IMR-90 (cell line): ENCODE data around the gene INPP5A.

Source experiments
- CEBPB ChIP-seq: IDR thresholded peaks from 2 replicates; pipeline ENCODE4 v1.6.1; 2012; ENCODE audit warnings: low read depth, low read length, improper control_type of control experiment
- CHD1 ChIP-seq: IDR thresholded peaks from 2 replicates; pipeline ENCODE4 v1.6.1; 2012; ENCODE audit warnings: low read depth, low read length, improper control_type of control experiment
- MAZ ChIP-seq: IDR thresholded peaks from 2 replicates; pipeline ENCODE4 v1.6.1; 2012; ENCODE audit warnings: low read depth, mild to moderate bottlenecking, low read length, improper control_type of control experiment, moderate library complexity, borderline replicate concordance
- MXI1 ChIP-seq: IDR thresholded peaks from 2 replicates; pipeline ENCODE4 v1.6.1; 2012; ENCODE audit warnings: low read depth, mild to moderate bottlenecking, low read length, moderate library complexity, borderline replicate concordance
- POLR2A ChIP-seq: IDR thresholded peaks from 2 replicates; pipeline ENCODE4 v1.6.1; 2012; ENCODE audit warnings: mild to moderate bottlenecking, low read depth, low read length
- RAD21 ChIP-seq: IDR thresholded peaks from 2 replicates; pipeline ENCODE4 v1.6.1; 2012; ENCODE audit warnings: low read length, improper control_type of control experiment
- RFX5 ChIP-seq: IDR thresholded peaks from 2 replicates; pipeline ENCODE4 v1.8.0; 2012; ENCODE audit warnings: low read depth, mild to moderate bottlenecking, low read length, moderate library complexity
- SMC3 ChIP-seq: fragments of 150-350 bp; IDR thresholded peaks from 2 replicates; pipeline ENCODE4 v1.6.1; 2016; ENCODE audit warnings: low read depth, mild to moderate bottlenecking, antibody characterized with exemption, low read length, moderate library complexity
- USF2 ChIP-seq: fragments of 150-350 bp; IDR thresholded peaks from 2 replicates; pipeline ENCODE4 v1.6.1; 2017; ENCODE audit warnings: mild to moderate bottlenecking, antibody characterized with exemption, low read length, low read depth
- TF ChIP-seq, protein P1 (sequence below): conservative IDR thresholded peaks from 2 replicates; pipeline ENCODE4 v1.5.1; 2012; ENCODE audit warnings: mild to moderate bottlenecking, low read depth, low read length, improper control_type of control experiment

DNA sequence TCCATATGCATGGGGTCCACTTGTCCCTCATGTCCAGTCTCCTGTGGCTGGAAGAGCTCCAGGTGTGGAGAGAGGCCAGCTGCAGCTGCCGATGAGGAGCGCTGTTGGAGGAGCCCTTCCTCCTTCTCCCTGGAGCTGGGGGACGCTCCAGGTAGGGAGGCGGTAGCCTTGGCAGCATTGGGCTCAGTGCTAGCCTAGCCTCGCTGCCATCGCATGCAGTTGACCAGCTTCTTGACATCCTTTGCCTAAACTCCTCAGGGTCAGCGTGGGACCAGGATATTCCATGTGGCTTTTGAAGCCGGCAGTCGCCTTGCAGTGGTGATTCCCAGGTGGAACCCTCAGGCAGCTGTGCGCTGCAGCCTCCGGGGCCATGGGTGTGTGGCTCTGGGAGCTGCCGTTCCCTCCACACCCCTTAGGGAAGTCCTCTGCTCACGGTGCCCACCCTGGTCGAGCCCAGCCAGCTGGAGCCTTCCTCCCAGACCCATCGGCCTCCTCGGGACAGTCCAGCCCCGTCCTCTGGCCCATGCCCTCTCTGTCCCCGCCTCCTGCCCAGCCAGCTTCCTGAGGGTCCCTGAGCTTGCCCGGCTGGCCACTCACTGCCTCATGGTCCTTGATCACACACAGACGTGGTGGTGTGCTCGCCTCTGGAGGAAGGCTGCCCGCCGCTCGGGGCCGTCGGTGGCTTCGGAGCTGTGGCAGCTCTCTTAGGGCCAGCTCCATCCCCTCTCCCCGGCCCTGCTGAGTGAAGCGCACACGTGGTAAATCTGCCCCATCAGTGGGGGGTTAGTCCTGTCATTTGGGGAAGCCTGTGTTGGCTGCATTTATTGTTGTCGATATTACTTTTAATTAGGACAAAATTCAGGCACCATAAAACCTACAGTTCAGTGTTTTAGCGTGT is 21.2 kb downstream of the INPP5A start:
- TF ChIP-seq, protein P1, sequence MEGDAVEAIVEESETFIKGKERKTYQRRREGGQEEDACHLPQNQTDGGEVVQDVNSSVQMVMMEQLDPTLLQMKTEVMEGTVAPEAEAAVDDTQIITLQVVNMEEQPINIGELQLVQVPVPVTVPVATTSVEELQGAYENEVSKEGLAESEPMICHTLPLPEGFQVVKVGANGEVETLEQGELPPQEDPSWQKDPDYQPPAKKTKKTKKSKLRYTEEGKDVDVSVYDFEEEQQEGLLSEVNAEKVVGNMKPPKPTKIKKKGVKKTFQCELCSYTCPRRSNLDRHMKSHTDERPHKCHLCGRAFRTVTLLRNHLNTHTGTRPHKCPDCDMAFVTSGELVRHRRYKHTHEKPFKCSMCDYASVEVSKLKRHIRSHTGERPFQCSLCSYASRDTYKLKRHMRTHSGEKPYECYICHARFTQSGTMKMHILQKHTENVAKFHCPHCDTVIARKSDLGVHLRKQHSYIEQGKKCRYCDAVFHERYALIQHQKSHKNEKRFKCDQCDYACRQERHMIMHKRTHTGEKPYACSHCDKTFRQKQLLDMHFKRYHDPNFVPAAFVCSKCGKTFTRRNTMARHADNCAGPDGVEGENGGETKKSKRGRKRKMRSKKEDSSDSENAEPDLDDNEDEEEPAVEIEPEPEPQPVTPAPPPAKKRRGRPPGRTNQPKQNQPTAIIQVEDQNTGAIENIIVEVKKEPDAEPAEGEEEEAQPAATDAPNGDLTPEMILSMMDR, result no peak
- TF ChIP-seq RAD21, result no peak
- TF ChIP-seq SMC3, result no peak
- no peak for TF ChIP-seq POLR2A
- no peak for TF ChIP-seq CEBPB
- no peak for TF ChIP-seq CHD1
- TF ChIP-seq RFX5, result no peak
- no peak for TF ChIP-seq MAZ
- TF ChIP-seq USF2, result no peak
- TF ChIP-seq MXI1, result no peak
